NCI-H2227 (cell line): Measurements from ENCODE around the gene SELENOM.
A peak's percentile ranks its signal among the peaks of the same experiment; 100 is the strongest.
"Not testable (repeated sequence)": the region's sequence is repeated elsewhere in the genome, so short reads cannot be mapped to it uniquely, and the experiment has no call there.

Source experiments
- DNase-seq: peaks from one replicate; lab custom pipeline; 2025; ENCODE audit not compliant: unreplicated experiment; lab: John Stamatoyannopoulos, UW

The SELENOM gene

GRCh38 chr22:31133911-31134310, 26.5 kb upstream of the SELENOM start:
- DNase-seq: no peak

GRCh38 chr22:31130873-31131272, 23.5 kb upstream of the SELENOM start:
- no peak for DNase-seq

GRCh38 chr22:31128156-31128555, 20.8 kb upstream of the SELENOM start:
- no peak for DNase-seq

GRCh38 chr22:31127181-31127772, 19.9 kb upstream of the SELENOM start:
- no peak for DNase-seq

- no peak for DNase-seq
Observed at GRCh38 chr22:31126869-31127175, 19.5 kb upstream of the SELENOM start.

GRCh38 chr22:31126128-31126868, 18.9 kb upstream of the SELENOM start:
- no peak for DNase-seq

GRCh38 chr22:31125521-31126117, 18.3 kb upstream of the SELENOM start:
- no peak for DNase-seq

- no peak for DNase-seq
Observed at GRCh38 chr22:31124811-31125465, 17.6 kb upstream of the SELENOM start.

- DNase-seq: no peak
Observed at GRCh38 chr22:31124290-31124689, 16.9 kb upstream of the SELENOM start.

- no peak for DNase-seq
Observed at GRCh38 chr22:31123292-31123602, 15.9 kb upstream of the SELENOM start.

- DNase-seq: peak; percentile 65
Observed at GRCh38 chr22:31122532-31123291, 15.3 kb upstream of the SELENOM start, which contains the start of gene INPP5J. INPP5J (plus strand) TSS chr22:31122966; CDS start chr22:31123015, 49 bp downstream.

- DNase-seq: no peak
Observed at GRCh38 chr22:31122196-31122531, 14.8 kb upstream of the SELENOM start.

- DNase-seq: no peak
Observed at GRCh38 chr22:31121403-31121802, 14.0 kb upstream of the SELENOM start.

GRCh38 chr22:31120642-31121041, 13.3 kb upstream of the SELENOM start:
- DNase-seq: no peak

- DNase-seq: no peak
Observed at GRCh38 chr22:31120230-31120629, 12.9 kb upstream of the SELENOM start.

GRCh38 chr22:31119026-31119717, 11.8 kb upstream of the SELENOM start:
- DNase-seq: no peak

- no peak for DNase-seq
Observed at GRCh38 chr22:31118046-31118820, 10.9 kb upstream of the SELENOM start.

- not testable (repeated sequence) for DNase-seq
Observed at GRCh38 chr22:31112547-31113091, 5.3 kb upstream of the SELENOM start.

GRCh38 chr22:31107894-31108218, 488 bp upstream of the SELENOM start:
- DNase-seq: no peak

GRCh38 chr22:31106731-31107177, 614 bp downstream of the SELENOM start:
- no peak for DNase-seq
